ENCODE measurements around the gene TBC1D3H. TPM values are rescaled to one million over a fixed set of nuclear protein-coding genes. Genes with fewer than 3 reads are reported as not detected.
"Not testable (repeated sequence)": the region's sequence is repeated elsewhere in the genome, so short reads cannot be mapped to it uniquely, and the experiment has no call there.

Gene TBC1D3H
- total RNA-seq: not detected

- not testable (repeated sequence) for H3K27me3 ChIP-seq; H3K36me3 ChIP-seq; H3K27ac ChIP-seq; H3K4me1 ChIP-seq; DNase-seq (ENCODE audit: low spot score); H3K9me3 ChIP-seq; H3K4me3 ChIP-seq
These were observed at the start of gene TBC1D3H for GRCh38 chr17:36388385-36389245. Gene TBC1D3H, minus strand, starts transcription at chr17:36388435. Its CDS starts 1,540 bp downstream, at chr17:36386895.

- not testable (repeated sequence) for DNase-seq (ENCODE audit: low spot score); H3K36me3 ChIP-seq; H3K27ac ChIP-seq; H3K4me3 ChIP-seq; H3K4me1 ChIP-seq; H3K27me3 ChIP-seq; H3K9me3 ChIP-seq
These were observed 40.7 kb upstream of the TBC1D3H start for GRCh38 chr17:36428891-36429290.

GRCh38 chr17:36415180-36415941, 27.1 kb upstream of the TBC1D3H start:
- not testable (repeated sequence) for H3K27me3 ChIP-seq; H3K4me3 ChIP-seq; H3K36me3 ChIP-seq; DNase-seq (ENCODE audit: low spot score); H3K9me3 ChIP-seq; H3K27ac ChIP-seq; H3K4me1 ChIP-seq

- H3K9me3 ChIP-seq; H3K27ac ChIP-seq; H3K4me3 ChIP-seq; H3K36me3 ChIP-seq; H3K4me1 ChIP-seq; H3K27me3 ChIP-seq; DNase-seq (ENCODE audit: low spot score): not testable (repeated sequence)
These were observed 2.9 kb upstream of the TBC1D3H start for GRCh38 chr17:36390943-36391645.

GRCh38 chr17:36375938-36376337, 12.3 kb downstream of the TBC1D3H start:
- H3K4me1 ChIP-seq; DNase-seq (ENCODE audit: low spot score): not testable (repeated sequence)

GRCh38 chr17:36362496-36362895, 25.7 kb downstream of the TBC1D3H start:
- H3K27me3 ChIP-seq; H3K36me3 ChIP-seq; DNase-seq (ENCODE audit: low spot score); H3K4me3 ChIP-seq; H3K4me1 ChIP-seq; H3K27ac ChIP-seq; H3K9me3 ChIP-seq: not testable (repeated sequence)

More at GRCh38 chr17:36375938-36376337, 12.3 kb downstream of the TBC1D3H start:
- H3K9me3 ChIP-seq, H3K36me3 ChIP-seq, H3K4me3 ChIP-seq, H3K27me3 ChIP-seq, H3K27ac ChIP-seq: not testable (repeated sequence)

Other genes starting within 250 kb of the TBC1D3H start
- gene TBC1D3B, start 211.8 kb downstream of the TBC1D3H start, total RNA-seq: not detected
- gene CCL3L1, start 191.7 kb downstream of the TBC1D3H start, total RNA-seq: not detected
- under 1 TPM in 1 of 2 donors, not detected in 1; 0.39 TPM for gene CCL4L2, start 177.4 kb downstream of the TBC1D3H start, total RNA-seq
- gene TBC1D3I, start 123.9 kb downstream of the TBC1D3H start, total RNA-seq: not detected
- gene TBC1D3G, start 64.6 kb downstream of the TBC1D3H start, total RNA-seq: not detected
- 10 to 100 TPM; 16.4 to 17.6 TPM for gene ZNHIT3, start 98.2 kb upstream of the TBC1D3H start, total RNA-seq
- 10 to 100 TPM in 1 of 2 donors, 1 to 10 TPM in 1; 8.2 to 12.8 TPM for gene MYO19, start 146.4 kb upstream of the TBC1D3H start, total RNA-seq
- 1 to 10 TPM; 2.8 to 3.9 TPM for gene PIGW, start 146.6 kb upstream of the TBC1D3H start, total RNA-seq
- 10 to 100 TPM; 26.7 to 30.1 TPM for gene GGNBP2, start 156.5 kb upstream of the TBC1D3H start, total RNA-seq
- gene DHRS11, start 203.4 kb upstream of the TBC1D3H start, total RNA-seq: 10 to 100 TPM; 10.5 to 17.3 TPM
- 1 to 10 TPM; 3.7 to 6.3 TPM for gene MRM1, start 213.1 kb upstream of the TBC1D3H start, total RNA-seq